ENCODE measurements around the gene ZNF44.

ZNF44 gene

DNA sequence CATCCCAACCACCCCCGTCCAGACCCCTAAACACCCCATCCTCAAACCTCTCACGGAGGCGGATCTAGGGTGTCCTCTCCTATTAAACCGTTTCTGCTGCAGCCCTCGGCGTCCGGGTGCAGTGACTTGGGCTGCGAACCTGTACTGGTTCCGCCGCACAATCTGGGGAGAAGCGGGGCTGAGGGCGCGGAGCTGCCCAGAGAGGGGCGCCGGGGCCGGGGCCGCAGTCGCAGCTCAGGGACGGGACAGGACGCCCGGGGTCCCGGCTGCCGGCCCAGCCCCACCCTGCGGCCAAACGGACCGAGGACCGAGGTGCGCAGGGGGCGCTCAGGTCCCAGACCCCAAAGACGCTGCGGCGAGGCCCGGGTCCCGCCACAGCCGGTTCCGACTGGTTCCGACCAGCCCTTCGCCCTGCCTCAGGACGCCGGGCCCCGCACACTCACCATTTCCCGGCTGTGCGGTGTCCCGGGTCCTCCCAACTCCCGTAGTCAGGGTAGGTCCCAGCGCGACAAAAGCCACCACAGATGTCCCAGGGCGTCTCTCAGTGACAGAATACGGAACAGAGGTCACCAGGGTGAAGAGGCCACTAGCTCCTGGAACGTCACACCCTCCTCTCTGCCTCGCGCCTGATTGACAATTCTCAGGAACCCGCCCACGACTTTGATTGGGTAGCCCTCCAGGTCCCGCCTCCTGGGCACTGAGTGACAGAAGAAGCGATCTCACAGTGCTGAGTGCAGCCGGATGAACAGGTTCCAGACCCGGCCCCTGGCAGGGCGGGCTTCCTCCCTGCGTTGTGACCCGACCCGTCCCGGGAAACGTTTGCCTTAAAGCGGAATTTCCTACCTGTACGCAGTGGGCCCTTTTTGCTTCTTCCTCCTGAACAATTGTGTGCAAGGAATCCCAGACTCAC, at the start of gene ZNF44:
Gene ZNF44, minus strand, starts transcription at position 635 of the 910 bp plus-strand sequence. Its CDS starts 189 bp downstream, at position 446.
- peak within 1 kb of the TSS; percentile 98 for H3K4me3 ChIP-seq (ENCODE audit: low read depth, low read length)
- TF ChIP-seq, protein P1, sequence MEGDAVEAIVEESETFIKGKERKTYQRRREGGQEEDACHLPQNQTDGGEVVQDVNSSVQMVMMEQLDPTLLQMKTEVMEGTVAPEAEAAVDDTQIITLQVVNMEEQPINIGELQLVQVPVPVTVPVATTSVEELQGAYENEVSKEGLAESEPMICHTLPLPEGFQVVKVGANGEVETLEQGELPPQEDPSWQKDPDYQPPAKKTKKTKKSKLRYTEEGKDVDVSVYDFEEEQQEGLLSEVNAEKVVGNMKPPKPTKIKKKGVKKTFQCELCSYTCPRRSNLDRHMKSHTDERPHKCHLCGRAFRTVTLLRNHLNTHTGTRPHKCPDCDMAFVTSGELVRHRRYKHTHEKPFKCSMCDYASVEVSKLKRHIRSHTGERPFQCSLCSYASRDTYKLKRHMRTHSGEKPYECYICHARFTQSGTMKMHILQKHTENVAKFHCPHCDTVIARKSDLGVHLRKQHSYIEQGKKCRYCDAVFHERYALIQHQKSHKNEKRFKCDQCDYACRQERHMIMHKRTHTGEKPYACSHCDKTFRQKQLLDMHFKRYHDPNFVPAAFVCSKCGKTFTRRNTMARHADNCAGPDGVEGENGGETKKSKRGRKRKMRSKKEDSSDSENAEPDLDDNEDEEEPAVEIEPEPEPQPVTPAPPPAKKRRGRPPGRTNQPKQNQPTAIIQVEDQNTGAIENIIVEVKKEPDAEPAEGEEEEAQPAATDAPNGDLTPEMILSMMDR (conservative IDR thresholded peaks at IDR 0.05; ENCODE audit: low read depth, low read length), result no peak
- DNase-seq (ENCODE audit: low read depth), result peak; percentile 95

DNA sequence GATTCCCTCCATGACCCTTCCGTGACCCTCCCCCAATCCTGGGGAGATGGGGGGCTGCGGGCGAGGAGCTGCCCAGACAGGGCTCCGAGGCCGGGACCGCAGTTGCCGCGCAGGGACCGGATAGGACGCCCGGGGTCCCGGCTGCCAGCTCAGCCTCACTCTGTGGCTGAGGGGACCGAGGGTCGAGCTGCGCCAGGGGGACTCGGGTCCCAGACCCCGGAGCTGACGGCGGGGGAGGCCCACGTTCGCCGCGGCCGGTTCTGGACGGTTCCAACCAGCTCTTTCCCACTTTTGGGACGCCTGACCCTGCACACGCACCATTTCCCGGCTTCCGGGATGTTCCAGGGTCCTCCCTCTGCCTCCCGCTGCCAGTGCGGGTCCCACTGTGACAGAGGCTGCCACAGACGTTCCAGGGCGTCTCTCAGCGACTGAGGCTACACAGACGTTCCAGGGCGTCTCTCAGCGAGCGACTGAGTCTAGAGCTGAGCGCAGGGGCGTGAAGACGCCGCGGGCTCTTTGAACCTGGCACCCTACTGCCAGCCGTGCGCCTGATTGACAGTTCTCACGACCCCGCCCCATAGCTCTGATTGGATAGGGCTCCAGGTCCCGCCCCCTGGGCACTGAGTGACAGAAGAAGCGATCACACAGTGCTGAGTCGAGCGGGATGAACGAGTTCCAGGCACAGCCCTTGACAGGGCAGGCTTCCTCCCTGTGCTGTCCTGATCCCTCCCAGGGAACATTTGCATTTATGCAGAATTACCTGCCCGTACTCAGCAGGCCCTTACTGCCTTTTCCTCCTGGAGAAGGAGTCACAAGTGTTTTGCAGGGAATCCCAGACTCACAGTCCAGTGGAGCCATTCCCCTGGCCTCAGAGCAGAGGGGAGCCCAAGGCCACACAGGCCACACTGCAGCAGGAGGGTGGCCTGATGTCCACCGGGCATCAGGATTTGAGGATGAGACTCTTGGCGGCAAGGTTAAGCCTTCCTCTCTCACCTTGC, 38.8 kb upstream of the ZNF44 start, which contains the start of gene ZNF563:
Gene ZNF563, minus strand, starts transcription at position 472 of the 998 bp plus-strand sequence. Its CDS starts 151 bp downstream, at position 321.
- peak; percentile 93 for DNase-seq (ENCODE audit: low read depth)
- H3K4me3 ChIP-seq (ENCODE audit: low read depth, low read length), result peak within 1 kb of the TSS; percentile 89
- TF ChIP-seq, protein P1 (conservative IDR thresholded peaks at IDR 0.05; ENCODE audit: low read depth, low read length), result no peak

DNA sequence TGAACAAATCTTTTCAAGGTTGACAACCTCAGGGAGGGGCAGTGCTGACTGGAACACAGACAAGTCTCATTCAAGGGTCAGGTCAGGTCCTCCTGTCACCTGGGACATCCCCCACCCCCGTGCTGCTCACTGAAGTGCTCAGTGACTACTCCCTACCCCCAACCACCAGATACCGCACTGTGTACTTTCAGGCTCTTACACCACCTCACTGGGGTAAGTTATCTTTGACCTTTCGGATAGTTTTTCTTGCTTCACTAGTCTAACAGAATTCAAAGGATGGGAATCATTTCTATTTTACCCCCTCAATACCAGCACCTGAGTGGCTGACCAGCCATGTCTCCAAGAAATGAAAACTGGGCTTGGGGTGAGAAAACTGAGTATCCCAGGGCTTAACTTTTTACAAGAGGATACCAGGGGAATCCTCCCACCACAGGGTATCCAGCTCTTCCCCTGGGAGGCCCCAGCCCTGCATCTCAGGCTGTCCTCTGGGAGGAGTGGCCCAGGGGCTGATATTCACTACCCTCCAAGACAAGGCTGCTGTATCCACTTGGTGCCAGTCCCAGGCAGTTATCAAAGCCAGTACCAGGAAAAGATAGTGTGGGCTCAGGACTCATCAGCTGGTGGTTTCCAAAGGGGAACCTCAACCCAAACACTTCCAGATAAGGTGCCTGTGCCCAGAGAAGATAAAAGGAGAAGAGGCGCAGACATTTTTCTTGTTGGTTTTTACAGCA, 36.7 kb upstream of the ZNF44 start:
- DNase-seq (ENCODE audit: low read depth), result no peak
- TF ChIP-seq, protein P1 (conservative IDR thresholded peaks at IDR 0.05; ENCODE audit: low read depth, low read length), result no peak
- no peak overlapping the region for H3K4me3 ChIP-seq (ENCODE audit: low read depth, low read length)

DNA sequence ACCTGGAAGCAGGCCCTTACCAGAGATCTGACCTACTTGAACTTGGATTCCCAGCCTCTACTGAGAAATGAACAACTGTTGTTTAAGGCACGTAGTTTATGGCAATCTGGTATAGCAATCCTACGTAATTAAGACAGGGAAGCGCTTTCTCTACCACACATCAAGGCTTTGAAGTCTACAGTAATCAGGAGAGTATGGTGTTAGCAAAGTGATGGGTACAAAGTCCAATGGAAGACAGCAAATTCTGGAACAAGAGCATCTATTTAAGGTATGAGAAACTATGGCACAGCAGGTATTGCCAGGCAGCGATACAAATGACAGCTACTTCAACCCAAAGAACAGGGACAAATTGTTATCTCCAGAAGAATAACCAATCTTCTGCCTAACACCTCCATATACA, 35.7 kb upstream of the ZNF44 start:
- no peak for DNase-seq (ENCODE audit: low read depth)
- no peak overlapping the region for H3K4me3 ChIP-seq (ENCODE audit: low read depth, low read length)

DNA sequence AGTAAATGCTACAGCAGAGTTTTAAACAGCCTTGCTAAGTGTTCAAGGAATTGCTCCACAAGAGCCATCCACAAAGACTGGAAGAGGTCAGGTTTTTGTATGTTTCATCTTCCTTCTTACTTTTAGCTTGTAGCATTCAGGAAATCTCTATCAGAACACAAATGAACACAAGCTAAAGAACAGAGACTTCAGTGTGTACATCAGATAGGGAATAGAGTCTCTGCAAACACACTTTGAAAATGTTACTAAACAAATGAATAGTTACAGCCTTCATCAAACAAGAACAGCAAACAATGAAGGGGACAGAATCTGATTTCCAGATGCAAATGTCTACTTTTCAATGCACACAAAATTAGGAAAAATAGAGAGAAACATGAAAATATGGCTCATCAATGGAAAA, 31.0 kb upstream of the ZNF44 start:
- TF ChIP-seq, protein P1 (conservative IDR thresholded peaks at IDR 0.05; ENCODE audit: low read depth, low read length), result no peak
- no peak overlapping the region for H3K4me3 ChIP-seq (ENCODE audit: low read depth, low read length)
- DNase-seq (ENCODE audit: low read depth), result no peak

More for the DNA sequence above, 35.7 kb upstream of the ZNF44 start:
- TF ChIP-seq, protein P1 (conservative IDR thresholded peaks at IDR 0.05; ENCODE audit: low read depth, low read length), result no peak

DNA sequence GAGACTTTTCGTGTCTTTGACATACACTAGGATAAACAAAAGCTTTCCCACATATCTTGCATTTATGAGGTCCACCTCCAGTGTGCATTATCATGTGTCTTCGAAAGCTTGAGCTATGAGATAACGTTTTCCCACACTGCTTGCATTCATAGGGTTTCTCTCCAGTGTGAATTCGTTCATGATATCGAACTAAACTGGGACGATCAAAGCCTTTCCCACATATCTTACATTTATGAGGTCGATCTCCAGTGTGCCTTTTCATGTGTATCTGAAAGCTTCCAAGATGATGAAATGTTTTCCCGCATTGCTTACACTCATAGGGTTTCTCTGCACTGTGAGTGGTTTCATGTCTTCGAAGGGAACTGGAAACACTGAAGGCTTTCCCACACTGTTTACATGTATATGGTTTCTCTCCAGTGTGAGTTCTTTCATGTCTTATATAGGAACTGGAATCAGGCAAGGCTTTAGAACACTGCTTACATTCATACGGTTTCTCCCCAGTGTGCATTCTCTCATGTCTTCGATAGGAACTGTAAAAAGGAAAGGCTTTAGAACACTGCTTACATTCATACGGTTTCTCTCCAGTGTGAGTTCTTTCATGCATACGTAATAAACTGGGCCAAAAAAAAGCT, 24.2 kb upstream of the ZNF44 start:
- no peak for DNase-seq (ENCODE audit: low read depth)
- TF ChIP-seq, protein P1 (conservative IDR thresholded peaks at IDR 0.05; ENCODE audit: low read depth, low read length), result no peak
- H3K4me3 ChIP-seq (ENCODE audit: low read depth, low read length), result no peak overlapping the region

Data from choroid plexus epithelial cell (primary cell).